GM12878 (cell line): ENCODE data around the gene SLC22A7. TPM values are rescaled to one million over a fixed set of nuclear protein-coding genes. Genes with fewer than 3 reads are reported as not detected.

Experiments used
- ATAC-seq: fragments of 200-7000 bp; cut with Tn5 transposase; 3 replicates; pipeline ENCODE4 v1.9.1; 2020; ENCODE audit warnings: mild to moderate bottlenecking, moderate library complexity
- BruUV-seq: library from RNA; stranded (reverse); fragments of 400-500 nt; replicated peaks from 2 replicates; lab custom pipeline; 2021; lab: Mats Ljungman, UMichigan
- CTCF ChIA-PET: fragments of 300-600 bp; sonication (Branson Sonifier 250); formaldehyde crosslinking; extraction: SDS; loops from one replicate; lab custom pipeline; 2021; ENCODE audit warnings: inconsistent platforms; lab: Yijun Ruan, JAX
- POLR2A ChIA-PET: fragments of 350-600 bp; formaldehyde crosslinking; extraction: SDS; loops from one replicate; lab custom pipeline; 2021; ENCODE audit warnings: inconsistent platforms; lab: Charles Lee
- RAD21 ChIA-PET: fragments of 300-600 bp; sonication (Branson Sonifier 250); formaldehyde crosslinking; loops from one replicate; lab custom pipeline; 2023; ENCODE audit warnings: antibody characterized with exemption; ENCODE audit not compliant: unreplicated experiment; lab: Charles Lee
- SMC1A ChIA-PET: fragments of 300-600 bp; sonication (Branson Sonifier 250); formaldehyde crosslinking; loops from one replicate; lab custom pipeline; 2023; ENCODE audit not compliant: unreplicated experiment, uncharacterized antibody; lab: Charles Lee
- DNase-seq: peaks from one replicate; pipeline ENCODE4 v3.0.0-alpha.2; 2011; ENCODE audit warnings: low read depth, low spot score
- FAIRE-seq: peaks from 3 replicates; lab custom pipeline; 2011; peaks lifted over from hg19 to GRCh38; lab: Jason Lieb, UNC
- H2AFZ ChIP-seq: 2 replicates; pipeline ENCODE4 v1.6.0; 2011; ENCODE audit warnings: low read depth, low read length, control low read depth; ENCODE audit not compliant: control insufficient read depth
- H3K27ac ChIP-seq: 2 replicates; pipeline ENCODE4 v1.5.1; 2011; ENCODE audit warnings: control low read depth; ENCODE audit not compliant: control insufficient read depth, insufficient read depth
- H3K27me3 ChIP-seq, 2 experiments: replicated peaks in 1 of 2; 2 replicates each; pipeline versions ENCODE4 v1.6.0 to v1.6.1; 2011; ENCODE audit warnings: low read length in 1 of 2; ENCODE audit not compliant: control insufficient read depth in 2 of 2, insufficient read depth in 2 of 2
- H3K36me3 ChIP-seq, 2 experiments: 2 replicates each; pipeline ENCODE4 v1.5.1; 2011; ENCODE audit warnings: low read length in 1 of 2; ENCODE audit not compliant: control insufficient read depth in 2 of 2, insufficient read depth in 2 of 2
- H3K4me1 ChIP-seq: 2 replicates; pipeline ENCODE4 v1.6.1; 2011; ENCODE audit warnings: mild to moderate bottlenecking, low read length, moderate library complexity, mixed read lengths; ENCODE audit not compliant: control insufficient read depth, insufficient read depth
- H3K4me2 ChIP-seq: 2 replicates; pipeline ENCODE4 v1.6.0; 2011; ENCODE audit warnings: control low read depth; ENCODE audit not compliant: control insufficient read depth, insufficient read depth
- H3K4me3 ChIP-seq: fragments of 200-600 bp; sonication (generic); 2 replicates; pipeline ENCODE4 v1.5.1; 2016
- H3K79me2 ChIP-seq: 2 replicates; pipeline ENCODE4 v1.6.0; 2011; ENCODE audit warnings: low read length; ENCODE audit not compliant: control insufficient read depth, insufficient read depth
- H3K9ac ChIP-seq: 2 replicates; pipeline ENCODE4 v1.8.0; 2011; ENCODE audit warnings: low read length, control low read depth, mixed read lengths; ENCODE audit not compliant: control insufficient read depth, insufficient read depth
- H3K9me3 ChIP-seq: replicated peaks from 3 replicates; pipeline ENCODE4 v1.5.1; 2011; ENCODE audit warnings: mild to moderate bottlenecking, low read length; ENCODE audit not compliant: control insufficient read depth, insufficient read depth
- H4K20me1 ChIP-seq: 2 replicates; pipeline ENCODE4 v1.6.0; 2011; ENCODE audit not compliant: control insufficient read depth, insufficient read depth
- SRF ChIP-seq, 2 experiments: IDR thresholded peaks; 2 replicates each; pipeline ENCODE4 v1.6.1; 2011; ENCODE audit warnings: low read depth in 2 of 2, low read length in 2 of 2, mild to moderate bottlenecking in 1 of 2, moderate library complexity in 1 of 2
- WGBS: methylation state at CpG from one replicate; pipeline ENCODE4 v1.1.6; 2016; ENCODE audit warnings: low lambda C conversion rate; ENCODE audit not compliant: insufficient replicate concordance, insufficient coverage; ENCODE audit errors: missing lambda C conversion rate; 5-methylcytosine and 5-hydroxymethylcytosine counted together
- in situ Hi-C: fragments of 300-500 bp; cut with MboI; formaldehyde crosslinking; loops from 9 replicates; pipeline ENCODE4 v1.14.3; 2018; ENCODE audit warnings: mixed read lengths
- intact Hi-C: fragments of 100-400 bp; cut with micrococcal nuclease; formaldehyde crosslinking; loops from one replicate; pipeline ENCODE4 v1.14.2; 2022; ENCODE audit not compliant: unreplicated experiment
- polyA plus RNA-seq, 11 experiments: library from polyadenylated mRNA; depleted of rRNA in 4 of 11; unstranded in 6 of 11; stranded (reverse) in 5 of 11; fragments of >200 nt; fragmentation: Nextera tagmentation in 4 of 11; fragmentation: Illumina TruSeq in 1 of 11; extraction: Ambion mirVana in 4 of 11; extraction: Trizol in 1 of 11; gene quantifications; 1 replicate in 1 of 11; 2 replicates in 10 of 11; pipeline versions ENCODE4 v1.2.1 to v1.2.3, GENCODE V29; 2011 to 2016; ENCODE audit warnings: inconsistent platforms in 2 of 11, missing spikeins in 2 of 11, low read depth in 1 of 11
- total RNA-seq, 4 experiments: library from RNA; depleted of rRNA in 3 of 4; stranded (reverse); fragments of >200 nt in 3 of 4; fragmentation: Illumina TruSeq in 1 of 4; extraction: Trizol in 1 of 4; gene quantifications; 2 replicates each; pipeline versions ENCODE4 v1.2.1 to v1.2.3, GENCODE V29; 2013 to 2021
- TF ChIP-seq, protein P1 (sequence below): fragments of 450-650 bp; IDR thresholded peaks from 2 replicates; pipeline ENCODE4 v1.6.1; 2017; ENCODE audit warnings: mild to moderate bottlenecking, moderate library complexity

Gene SLC22A7
- total and polyA plus RNA-seq, 10 of the 15 experiments (the other 5 are each of a cell fraction or from before 2014, with no cell fraction given): 0.08 to 0.31 TPM; not detected in 8

DNA sequence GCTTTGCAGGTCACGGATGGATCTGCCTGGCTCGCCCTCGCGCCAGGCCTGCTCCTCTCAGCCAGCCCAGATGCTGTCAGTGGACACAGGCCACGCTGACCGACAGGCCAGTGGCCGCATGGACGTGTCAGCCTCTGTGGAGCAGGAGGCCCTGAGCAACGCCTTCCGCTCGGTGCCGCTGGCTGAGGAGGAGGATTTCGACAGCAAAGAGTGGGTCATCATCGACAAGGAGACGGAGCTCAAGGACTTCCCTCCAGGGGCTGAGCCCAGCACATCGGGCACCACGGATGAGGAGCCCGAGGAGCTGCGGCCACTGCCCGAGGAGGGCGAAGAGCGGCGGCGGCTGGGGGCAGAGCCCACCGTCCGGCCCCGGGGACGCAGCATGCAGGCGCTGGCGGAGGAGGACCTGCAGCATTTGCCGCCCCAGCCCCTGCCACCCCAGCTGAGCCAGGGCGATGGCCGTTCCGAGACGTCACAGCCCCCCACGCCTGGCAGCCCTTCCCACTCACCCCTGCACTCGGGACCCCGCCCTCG, 35.2 kb upstream of the SLC22A7 start:
- ChIA-PET POLR2A (interaction anchor here (0.7 kb wide), 1 partner anchor 26 kb away, joined by 3 read pairs; no protein-coding TSS in a partner anchor), RAD21 (interaction anchor here (0.6 to 6.9 kb wide), 8 partner anchors 46 to 244 kb away, joined by 3 to 44 read pairs (median 10); partner anchors contain the start of gene CRIP3), CTCF (interaction anchor here (0.8 to 6.1 kb wide), 10 partner anchors 24 to 243 kb away, joined by 3 to 56 read pairs (median 13); partner anchors contain the start of gene DNPH1), SMC1A (interaction anchor here (1.2 to 3.1 kb wide), 6 partner anchors 10 to 247 kb away, joined by 3 to 16 read pairs (median 4); partner anchors contain the start of genes DNPH1 and LRRC73)
- TF ChIP-seq SRF (IDR thresholded peaks at IDR 0.05; ENCODE audit: low read depth in 2 of 2, low read length in 2 of 2): 0 out of 4 replicates have a peak, but pooled peaks of 1 of the 2 experiments have one; percentile 9
- TF ChIP-seq, protein P1, sequence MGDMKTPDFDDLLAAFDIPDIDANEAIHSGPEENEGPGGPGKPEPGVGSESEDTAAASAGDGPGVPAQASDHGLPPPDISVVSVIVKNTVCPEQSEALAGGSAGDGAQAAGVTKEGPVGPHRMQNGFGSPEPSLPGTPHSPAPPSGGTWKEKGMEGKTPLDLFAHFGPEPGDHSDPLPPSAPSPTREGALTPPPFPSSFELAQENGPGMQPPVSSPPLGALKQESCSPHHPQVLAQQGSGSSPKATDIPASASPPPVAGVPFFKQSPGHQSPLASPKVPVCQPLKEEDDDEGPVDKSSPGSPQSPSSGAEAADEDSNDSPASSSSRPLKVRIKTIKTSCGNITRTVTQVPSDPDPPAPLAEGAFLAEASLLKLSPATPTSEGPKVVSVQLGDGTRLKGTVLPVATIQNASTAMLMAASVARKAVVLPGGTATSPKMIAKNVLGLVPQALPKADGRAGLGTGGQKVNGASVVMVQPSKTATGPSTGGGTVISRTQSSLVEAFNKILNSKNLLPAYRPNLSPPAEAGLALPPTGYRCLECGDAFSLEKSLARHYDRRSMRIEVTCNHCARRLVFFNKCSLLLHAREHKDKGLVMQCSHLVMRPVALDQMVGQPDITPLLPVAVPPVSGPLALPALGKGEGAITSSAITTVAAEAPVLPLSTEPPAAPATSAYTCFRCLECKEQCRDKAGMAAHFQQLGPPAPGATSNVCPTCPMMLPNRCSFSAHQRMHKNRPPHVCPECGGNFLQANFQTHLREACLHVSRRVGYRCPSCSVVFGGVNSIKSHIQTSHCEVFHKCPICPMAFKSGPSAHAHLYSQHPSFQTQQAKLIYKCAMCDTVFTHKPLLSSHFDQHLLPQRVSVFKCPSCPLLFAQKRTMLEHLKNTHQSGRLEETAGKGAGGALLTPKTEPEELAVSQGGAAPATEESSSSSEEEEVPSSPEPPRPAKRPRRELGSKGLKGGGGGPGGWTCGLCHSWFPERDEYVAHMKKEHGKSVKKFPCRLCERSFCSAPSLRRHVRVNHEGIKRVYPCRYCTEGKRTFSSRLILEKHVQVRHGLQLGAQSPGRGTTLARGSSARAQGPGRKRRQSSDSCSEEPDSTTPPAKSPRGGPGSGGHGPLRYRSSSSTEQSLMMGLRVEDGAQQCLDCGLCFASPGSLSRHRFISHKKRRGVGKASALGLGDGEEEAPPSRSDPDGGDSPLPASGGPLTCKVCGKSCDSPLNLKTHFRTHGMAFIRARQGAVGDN: no peak
- DNase-seq (no peak), ATAC-seq (no peak), FAIRE-seq (no peak)
- 61% methylated on average over 38 of the region's 39 CpGs for WGBS
- H4K20me1 ChIP-seq: no peaks in the 10 kb centered on the region
- no peaks in the 10 kb centered on the region for H3K79me2 ChIP-seq
- no peaks in the 10 kb centered on the region for H3K9me3 ChIP-seq
- H3K4me3 ChIP-seq: no peak overlapping the region
- intact Hi-C loops: loop anchor here (1.0 to 2.0 kb wide), 5 partner anchors 72 to 243 kb away; no protein-coding TSS in a partner anchor
- H2AFZ ChIP-seq: no peak overlapping the region
- in situ Hi-C loops: no loop called here
- H3K27me3 ChIP-seq: no peaks in the 10 kb centered on the region; a peak in 1 of 4 replicates
- H3K27ac ChIP-seq: no peak overlapping the region
- no TSS peak for BruUV-seq
- no peaks in the 10 kb centered on the region for H3K36me3 ChIP-seq
- no peak overlapping the region for H3K4me2 ChIP-seq
- peaks cover 2% of the 10 kb centered on the region; the same call in 1 of the 2 replicates for H3K4me1 ChIP-seq
- no peak overlapping the region for H3K9ac ChIP-seq
